ENCODE measurements around the gene HS6ST3. TPM values are rescaled to one million over a fixed set of nuclear protein-coding genes. Genes with fewer than 3 reads are reported as not detected.

HS6ST3 gene
- total and polyA plus RNA-seq, 2 of the 13 experiments (the other 11 are each of a cell fraction or from before 2014, with no cell fraction given): not detected

GRCh38 chr13:96646515-96647211, 556.8 kb downstream of the HS6ST3 start (continued):
- TF ChIP-seq AFF4 (CRISPR knock-in tag; IDR thresholded peaks at IDR 0.05): no peak
- TF ChIP-seq HNF4G (IDR thresholded peaks at IDR 0.05; ENCODE audit: borderline replicate concordance, low read depth, low read length): no peak
- TF ChIP-seq HNF4G (CRISPR knock-in tag; IDR thresholded peaks at IDR 0.05; ENCODE audit: borderline replicate concordance, low read depth): no peak
- no peak for TF ChIP-seq MBNL3 (CRISPR knock-in tag; conservative IDR thresholded peaks at IDR 0.05)
- TF ChIP-seq RXRA (CRISPR knock-in tag; IDR thresholded peaks at IDR 0.05): no peak
- no peak for TF ChIP-seq ZNF780A (CRISPR knock-in tag; IDR thresholded peaks at IDR 0.05)
- no peak for TF ChIP-seq ZNF468 (CRISPR knock-in tag; IDR thresholded peaks at IDR 0.05)
- TF ChIP-seq BRCA1 (CRISPR knock-in tag; IDR thresholded peaks at IDR 0.05): no peak
- TF ChIP-seq IRF9 (CRISPR knock-in tag; IDR thresholded peaks at IDR 0.05; ENCODE audit: borderline replicate concordance): no peak
- TF ChIP-seq ZSCAN9 (CRISPR knock-in tag; IDR thresholded peaks at IDR 0.05; ENCODE audit: borderline replicate concordance): no peak
- TF ChIP-seq ZNF138 (CRISPR knock-in tag; IDR thresholded peaks at IDR 0.05; ENCODE audit: low read depth): no peak
- no peak for TF ChIP-seq POGK (CRISPR knock-in tag; conservative IDR thresholded peaks at IDR 0.05)
- no peak for TF ChIP-seq HHEX (CRISPR knock-in tag; IDR thresholded peaks at IDR 0.05)
